Activated CD4-positive, alpha-beta T cell treated with anti-CD3 and anti-CD28 coated beads, Interleukin-2, amount 50 U/mL, for 4 hours (primary cell): ENCODE results near the gene ZBTB39.
"Not testable (repeated sequence)": the region's sequence is repeated elsewhere in the genome, so short reads cannot be mapped to it uniquely, and the experiment has no call there.

Experiments used
- DNase-seq, 2 experiments: peaks; one replicate each; pipeline ENCODE4 v3.0.0-alpha.2; 2020

ZBTB39 gene

GRCh38 chr12:56998981-56999380 is 7.4 kb downstream of the ZBTB39 start:
- DNase-seq = no peak

DNA sequence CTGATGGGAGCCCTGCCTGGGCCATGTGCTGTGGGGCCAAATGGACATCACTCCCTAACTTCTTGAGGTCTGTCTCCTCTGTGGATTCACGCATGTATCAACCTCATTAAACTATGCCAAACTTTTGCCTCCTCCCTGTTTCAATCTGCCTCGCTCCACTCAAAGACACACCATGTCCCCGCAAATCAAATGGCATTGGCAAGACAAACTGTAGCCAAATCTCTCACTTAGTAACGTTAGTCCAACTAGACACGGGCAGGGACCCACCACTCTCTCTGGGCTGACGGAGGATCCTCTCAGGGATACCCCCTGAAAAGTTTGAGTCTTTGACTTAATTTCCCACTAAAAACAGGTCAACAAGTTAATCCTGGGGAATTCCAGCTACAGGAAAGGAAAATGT is 8.0 kb downstream of the ZBTB39 start:
- DNase-seq = no peak

DNA sequence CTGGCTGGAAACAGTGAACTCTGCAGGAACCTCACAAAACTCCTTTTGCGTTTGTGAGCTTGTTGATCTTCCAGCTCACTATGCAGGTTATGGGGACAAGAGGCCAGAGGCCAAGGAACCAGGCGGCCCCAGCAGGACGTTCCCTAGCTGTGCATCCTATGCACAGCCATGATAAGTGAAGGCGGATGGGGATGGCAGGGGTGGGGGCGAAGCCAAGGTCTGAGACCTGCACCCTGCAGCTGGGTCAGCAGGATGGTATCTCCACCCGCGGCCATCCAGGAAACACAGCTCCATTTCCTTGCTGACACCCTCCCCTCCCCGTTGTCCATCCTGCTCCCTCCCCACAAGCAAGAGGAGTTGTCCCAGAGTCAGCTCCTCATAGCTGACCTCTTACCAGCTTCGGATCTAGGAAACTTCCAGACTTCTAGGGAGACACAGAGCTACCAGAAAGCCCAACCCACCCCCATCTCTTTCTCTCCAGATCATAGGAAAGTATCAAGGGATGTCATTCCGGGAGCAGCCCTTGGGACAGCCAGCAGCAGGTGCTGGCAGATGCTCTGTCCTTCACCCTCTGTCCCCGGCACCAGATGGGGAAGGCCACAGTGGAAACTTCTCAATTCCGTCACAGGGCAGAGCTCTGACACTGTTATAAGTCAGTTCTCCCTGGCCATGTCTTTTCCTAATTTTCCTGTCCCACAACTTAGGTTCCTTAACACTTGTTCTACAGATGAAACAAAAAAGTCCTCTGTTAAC is 9.4 kb downstream of the ZBTB39 start:
- DNase-seq = no peak

- no peak for DNase-seq
These were observed 10.3 kb downstream of the ZBTB39 start for GRCh38 chr12:56995930-56996496.

DNA sequence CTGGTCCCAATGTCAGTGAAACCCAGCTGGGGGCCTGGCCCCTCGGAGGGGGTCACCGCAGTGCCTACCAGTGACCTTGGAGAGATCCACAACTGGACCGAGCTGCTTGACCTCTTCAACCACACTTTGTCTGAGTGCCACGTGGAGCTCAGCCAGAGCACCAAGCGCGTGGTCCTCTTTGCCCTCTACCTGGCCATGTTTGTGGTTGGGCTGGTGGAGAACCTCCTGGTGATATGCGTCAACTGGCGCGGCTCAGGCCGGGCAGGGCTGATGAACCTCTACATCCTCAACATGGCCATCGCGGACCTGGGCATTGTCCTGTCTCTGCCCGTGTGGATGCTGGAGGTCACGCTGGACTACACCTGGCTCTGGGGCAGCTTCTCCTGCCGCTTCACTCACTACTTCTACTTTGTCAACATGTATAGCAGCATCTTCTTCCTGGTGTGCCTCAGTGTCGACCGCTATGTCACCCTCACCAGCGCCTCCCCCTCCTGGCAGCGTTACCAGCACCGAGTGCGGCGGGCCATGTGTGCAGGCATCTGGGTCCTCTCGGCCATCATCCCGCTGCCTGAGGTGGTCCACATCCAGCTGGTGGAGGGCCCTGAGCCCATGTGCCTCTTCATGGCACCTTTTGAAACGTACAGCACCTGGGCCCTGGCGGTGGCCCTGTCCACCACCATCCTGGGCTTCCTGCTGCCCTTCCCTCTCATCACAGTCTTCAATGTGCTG is 11.0 kb downstream of the ZBTB39 start:
- DNase-seq = no peak

DNA sequence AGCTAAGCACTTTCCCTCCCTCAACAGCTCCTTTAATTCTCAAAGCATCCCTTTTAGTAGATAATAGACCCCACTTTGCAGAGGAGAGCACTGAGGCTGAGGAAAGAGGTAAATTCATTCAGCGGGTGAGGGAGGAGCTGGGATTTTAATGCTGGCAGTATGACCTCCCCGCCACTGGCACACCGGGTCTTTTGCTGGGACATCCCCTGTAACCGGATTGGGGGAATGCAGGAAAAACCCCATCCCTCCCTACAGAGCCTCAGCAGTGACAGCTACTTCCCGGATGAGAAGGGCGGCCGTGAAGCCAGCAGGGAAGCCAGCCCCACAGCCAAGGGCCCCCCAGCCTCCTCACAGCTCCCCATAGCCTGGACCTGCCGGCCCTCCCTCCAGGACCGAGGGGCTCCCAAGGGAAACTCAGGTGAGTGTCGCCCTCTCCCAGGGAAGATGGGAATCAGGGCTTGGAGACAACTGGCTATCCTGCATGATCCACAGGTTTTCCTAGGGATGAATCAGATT is 12.1 kb downstream of the ZBTB39 start:
- no peak for DNase-seq

- no peak for DNase-seq
These were observed 13.0 kb downstream of the ZBTB39 start for GRCh38 chr12:56993346-56993745.

- DNase-seq = no peak
These were observed 14.8 kb downstream of the ZBTB39 start for GRCh38 chr12:56991319-56992246.

- DNase-seq = no peak
These were observed 15.6 kb downstream of the ZBTB39 start for GRCh38 chr12:56990648-56991318.

- no peak for DNase-seq
These were observed 16.3 kb downstream of the ZBTB39 start for GRCh38 chr12:56989861-56990610.

DNA sequence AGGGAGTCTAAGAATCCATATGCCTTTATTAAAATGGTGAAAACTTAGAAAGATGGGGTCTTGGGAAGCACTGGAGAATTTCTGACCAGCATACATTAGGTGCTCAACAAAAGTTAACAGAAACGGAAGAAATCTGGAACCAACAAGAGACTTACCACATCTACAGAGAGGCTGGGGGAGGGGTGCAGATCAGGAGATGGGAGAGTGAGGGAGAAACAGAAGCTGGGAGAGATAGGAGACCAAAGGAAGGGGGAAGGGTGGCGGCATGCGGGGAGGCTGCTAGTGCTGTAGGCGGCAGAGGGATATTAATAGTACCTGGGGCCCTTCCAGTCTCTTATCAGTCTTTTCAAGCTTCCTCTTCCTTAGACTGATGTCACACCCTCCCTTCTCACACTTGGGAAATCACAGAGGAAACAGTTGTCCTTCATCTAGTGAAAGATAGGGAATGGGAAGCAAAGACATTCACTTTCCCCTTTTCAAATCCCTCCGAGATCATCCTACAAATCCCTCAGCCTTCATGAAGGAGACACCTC is 18.1 kb downstream of the ZBTB39 start:
- no peak for DNase-seq

- peak; percentile 67 to 73 for DNase-seq
These were observed 18.7 kb downstream of the ZBTB39 start for GRCh38 chr12:56987551-56988053.

DNA sequence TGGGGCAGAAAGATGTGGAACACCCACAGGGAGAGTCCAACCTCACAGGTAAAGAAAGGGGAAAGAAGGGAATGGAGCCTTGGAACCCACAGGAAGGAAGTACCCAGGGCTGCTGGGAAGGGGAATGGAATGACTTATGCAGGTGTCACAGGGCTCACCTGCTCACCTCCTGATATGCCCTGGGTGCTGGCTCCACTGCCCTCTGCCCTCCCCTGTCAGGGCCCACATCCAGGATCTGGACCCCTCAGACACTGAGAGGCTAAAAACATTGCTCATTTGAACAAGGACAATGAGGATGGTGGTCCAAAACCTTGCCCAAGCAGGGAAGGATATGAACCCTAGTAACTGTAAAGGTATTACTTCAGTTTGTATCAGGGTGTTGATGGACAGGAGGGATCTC is 19.3 kb downstream of the ZBTB39 start:
- DNase-seq = no peak

DNA sequence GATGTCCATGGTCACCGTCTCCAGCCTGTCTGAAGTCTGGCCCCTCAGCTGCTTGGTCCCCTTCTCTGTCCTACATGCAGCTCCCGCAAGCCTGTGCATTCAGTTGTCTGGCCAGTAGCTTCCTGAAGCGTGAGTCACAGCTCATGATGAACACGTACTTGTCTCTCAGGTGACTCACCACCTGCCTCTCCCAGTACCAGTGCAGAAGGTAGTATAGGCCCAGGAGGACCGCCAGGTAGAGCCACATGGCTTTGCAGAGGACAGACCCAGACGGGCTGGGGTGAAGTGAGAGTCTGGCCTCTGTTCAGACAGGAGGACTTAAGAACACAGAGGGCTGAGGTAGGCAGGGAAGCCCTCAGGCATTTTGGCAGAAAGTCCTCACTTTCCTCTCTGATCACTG is 20.6 kb downstream of the ZBTB39 start:
- DNase-seq = not testable (repeated sequence)

DNA sequence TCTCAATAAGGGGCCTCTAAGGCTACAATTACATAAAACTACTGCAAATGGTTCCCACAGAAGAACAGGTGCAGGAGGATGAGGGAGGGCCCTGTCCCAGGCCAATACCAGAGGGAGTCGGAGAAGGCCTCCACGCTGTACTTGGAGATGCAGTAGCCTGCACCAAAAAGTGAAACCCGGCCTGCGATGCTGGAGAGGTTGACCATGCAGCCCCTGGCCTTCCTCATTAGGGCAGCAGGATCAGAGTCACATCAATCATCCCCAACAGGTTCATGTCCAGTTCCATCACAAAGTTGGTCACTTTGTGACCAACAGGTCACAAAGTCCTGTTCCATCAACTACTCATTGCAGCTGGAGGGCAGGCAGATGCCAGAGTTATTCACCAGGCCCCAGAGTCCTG is 23.0 kb downstream of the ZBTB39 start:
- no peak for DNase-seq

GRCh38 chr12:56982578-56983236 is 23.6 kb downstream of the ZBTB39 start:
- DNase-seq = not testable (repeated sequence)

GRCh38 chr12:56980941-56981530 is 25.3 kb downstream of the ZBTB39 start:
- no peak for DNase-seq

GRCh38 chr12:56980268-56980667 is 26.1 kb downstream of the ZBTB39 start:
- DNase-seq = no peak

- DNase-seq = no peak
These were observed 26.7 kb downstream of the ZBTB39 start for GRCh38 chr12:56979628-56980027.
